ENCODE results near the gene MARCHF10.

Gene MARCHF10

GRCh38 chr17:62653826-62654761 lies 154.0 kb downstream of the MARCHF10 start:
- no peak for DNase-seq

GRCh38 chr17:62653002-62653825 lies 154.9 kb downstream of the MARCHF10 start:
- peak; percentile 31 for DNase-seq

DNA sequence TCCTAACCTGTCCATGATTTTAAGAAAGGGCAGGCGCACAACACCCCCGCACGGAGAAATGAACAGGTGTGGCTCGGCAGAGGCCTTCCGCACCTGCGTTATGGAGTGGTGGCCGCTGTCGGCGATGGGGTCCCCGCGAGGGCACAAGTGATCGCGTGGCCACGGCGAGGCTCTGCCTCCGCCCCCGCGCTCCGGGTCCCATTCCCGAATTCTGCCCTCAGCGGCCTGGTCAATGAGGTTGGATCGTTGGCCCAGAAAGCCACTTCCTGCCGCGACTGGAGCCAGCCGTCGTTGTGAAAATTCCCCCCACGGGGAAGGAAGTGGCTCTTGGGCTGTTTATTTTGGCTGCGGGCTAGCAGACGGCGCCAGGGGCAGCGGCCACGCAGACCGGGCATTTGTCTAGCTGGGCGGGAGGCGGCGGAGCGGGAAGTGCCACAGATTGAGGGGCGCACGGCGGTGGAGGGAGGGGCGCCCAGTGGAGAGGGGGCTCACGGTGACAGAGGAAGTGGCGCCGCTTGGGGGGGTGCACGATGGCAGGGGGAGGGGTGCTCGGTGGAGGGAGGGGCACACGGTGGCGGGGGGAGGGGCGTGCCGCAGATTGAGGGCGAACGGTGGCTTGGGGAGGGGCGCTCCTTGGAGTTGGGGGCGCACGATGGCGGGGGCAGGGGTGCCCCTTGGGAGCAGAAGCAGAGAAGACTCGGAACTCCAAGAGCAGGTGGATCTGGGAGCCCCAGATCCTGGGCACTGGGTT lies 155.7 kb downstream of the MARCHF10 start:
- peak; percentile 29 for DNase-seq
